Coronary artery (tissue), 2 donors: Measurements from ENCODE around the gene UNC13D.
"Not testable (repeated sequence)": the region's sequence is repeated elsewhere in the genome, so short reads cannot be mapped to it uniquely, and the experiment has no call there.

Source experiments
- DNase-seq: peaks from one replicate; pipeline ENCODE4 v3.0.0-alpha.2; 2017; ENCODE audit warnings: low spot score
- H3K27ac ChIP-seq, 2 donors: fragments of 200-600 bp; sonication (generic); one replicate each; pipeline ENCODE4 v1.5.1; 2016 to 2019
- H3K4me3 ChIP-seq: fragments of 200-600 bp; sonication (generic); 2 replicates; pipeline ENCODE4 v1.5.1; 2016; ENCODE audit warnings: mild to moderate bottlenecking, moderate library complexity
- CTCF ChIP-seq: fragments of 200-600 bp; sonication (generic); IDR thresholded peaks from one replicate; pipeline ENCODE4 v1.5.1; 2019; ENCODE audit warnings: antibody characterized with exemption

The UNC13D gene

GRCh38 chr17:75856062-75856756, 12.0 kb upstream of the UNC13D start:
- peak overlapping the region; percentile 94 to 100 for H3K27ac ChIP-seq
- H3K4me3 ChIP-seq = peak overlapping the region; percentile 90
- no peak for TF ChIP-seq CTCF
- DNase-seq = no peak

- peak; percentile 29 for TF ChIP-seq CTCF
Measured at GRCh38 chr17:75855310-75856061, 11.3 kb upstream of the UNC13D start, which contains the start of gene WBP2. Gene WBP2 (minus strand): TSS chr17:75855335. CDS start chr17:75855297, 38 bp downstream.

GRCh38 chr17:75854881-75855309, 10.7 kb upstream of the UNC13D start:
- Histone ChIP-seq H3K4me3 (peak overlapping the region; percentile 90), H3K27ac (peak overlapping the region; percentile 94 to 98)
- no peak for DNase-seq
- TF ChIP-seq CTCF = no peak

More at GRCh38 chr17:75855310-75856061, 11.3 kb upstream of the UNC13D start, which contains the start of gene WBP2:
- peak; percentile 100 for DNase-seq
- H3K4me3 ChIP-seq = peak within 1 kb of the TSS; percentile 90
- peak within 1 kb of the TSS; percentile 94 to 100 for H3K27ac ChIP-seq

- H3K27ac ChIP-seq = peak overlapping the region; percentile 94 to 98
- DNase-seq = no peak
- TF ChIP-seq CTCF = no peak
- H3K4me3 ChIP-seq = peak overlapping the region; percentile 90
Measured at GRCh38 chr17:75854101-75854748, 10.0 kb upstream of the UNC13D start.

- no peak for TF ChIP-seq CTCF
- Histone ChIP-seq H3K27ac (peak overlapping the region; percentile 94 to 98), H3K4me3 (peak overlapping the region; percentile 37)
- no peak for DNase-seq
Measured at GRCh38 chr17:75853433-75853832, 9.2 kb upstream of the UNC13D start.

- not testable (repeated sequence) for DNase-seq, H3K4me3 ChIP-seq
- H3K27ac ChIP-seq = peak overlapping the region in 1 of 2 donors; percentile 24
Measured at GRCh38 chr17:75851693-75851991, 7.4 kb upstream of the UNC13D start.

GRCh38 chr17:75850928-75851692, 6.9 kb upstream of the UNC13D start:
- no peak for TF ChIP-seq CTCF
- Histone ChIP-seq H3K4me3 (no peak overlapping the region), H3K27ac (peak overlapping the region in 1 of 2 donors; percentile 24)
- no peak for DNase-seq
